Measurements from ENCODE around the gene NT5C3B. TPM values are rescaled to one million over a fixed set of nuclear protein-coding genes. Genes with fewer than 3 reads are reported as not detected.

The NT5C3B gene
- total RNA-seq, 2 donors from 2014 or later = 18.8 to 49.4 TPM

- no peaks in the 10 kb centered on the region for H3K4me1 Mint-ChIP-seq (ENCODE audit: low read depth in 2 of 2)
- H3K27ac Mint-ChIP-seq = no peak overlapping the region
- no peaks in the 10 kb centered on the region for H3K36me3 Mint-ChIP-seq
- no peak overlapping the region for H3K4me3 Mint-ChIP-seq
- no peaks in the 10 kb centered on the region for H3K27me3 Mint-ChIP-seq
- H3K9me3 Mint-ChIP-seq = no peaks in the 10 kb centered on the region
- DNase-seq (ENCODE audit: low spot score) = no peak
- ATAC-seq = no peak
Observed at GRCh38 chr17:41793784-41794539, 42.1 kb downstream of the NT5C3B start.

GRCh38 chr17:41792845-41793783 lies 42.9 kb downstream of the NT5C3B start:
- no peaks in the 10 kb centered on the region for H3K36me3 Mint-ChIP-seq
- H3K9me3 Mint-ChIP-seq = no peaks in the 10 kb centered on the region
- H3K4me1 Mint-ChIP-seq (ENCODE audit: low read depth in 2 of 2) = peaks cover 0 to 2% of the 10 kb centered on the region in 2 donors
- no peak for ATAC-seq
- DNase-seq (ENCODE audit: low spot score) = no peak
- no peak overlapping the region for H3K27ac Mint-ChIP-seq
- no peaks in the 10 kb centered on the region for H3K27me3 Mint-ChIP-seq
- no peak overlapping the region for H3K4me3 Mint-ChIP-seq

DNA sequence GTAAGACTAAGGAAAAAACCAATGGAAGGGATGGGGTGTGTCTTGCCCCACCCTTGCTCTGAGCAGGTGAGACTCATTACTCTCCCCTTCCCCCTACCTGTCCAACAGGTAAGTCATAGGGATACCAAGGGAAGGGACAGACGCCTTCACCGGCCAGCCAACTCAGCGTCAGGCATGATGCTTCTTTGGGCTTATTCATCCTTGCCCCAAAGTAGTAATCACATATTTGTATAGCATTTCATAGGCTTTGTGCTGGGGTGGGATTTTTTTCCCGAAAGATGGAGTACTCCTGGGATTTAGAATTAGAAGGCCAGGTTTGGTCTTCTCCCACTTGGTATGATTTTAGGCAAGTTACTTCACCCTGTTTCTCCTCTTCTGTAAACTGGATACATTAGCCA lies 49.0 kb downstream of the NT5C3B start:
- ATAC-seq (no peak), DNase-seq (ENCODE audit: low spot score) (no peak)
- Mint-ChIP-seq H3K36me3 (no peaks in the 10 kb centered on the region), H3K9me3 (no peaks in the 10 kb centered on the region), H3K4me1 (ENCODE audit: low read depth in 2 of 2) (peaks cover 7 to 8% of the 10 kb centered on the region in 2 donors), H3K27me3 (peaks cover 4 to 10% of the 10 kb centered on the region in 2 donors), H3K27ac (no peak overlapping the region), H3K4me3 (peak overlapping the region; percentile 59)

DNA sequence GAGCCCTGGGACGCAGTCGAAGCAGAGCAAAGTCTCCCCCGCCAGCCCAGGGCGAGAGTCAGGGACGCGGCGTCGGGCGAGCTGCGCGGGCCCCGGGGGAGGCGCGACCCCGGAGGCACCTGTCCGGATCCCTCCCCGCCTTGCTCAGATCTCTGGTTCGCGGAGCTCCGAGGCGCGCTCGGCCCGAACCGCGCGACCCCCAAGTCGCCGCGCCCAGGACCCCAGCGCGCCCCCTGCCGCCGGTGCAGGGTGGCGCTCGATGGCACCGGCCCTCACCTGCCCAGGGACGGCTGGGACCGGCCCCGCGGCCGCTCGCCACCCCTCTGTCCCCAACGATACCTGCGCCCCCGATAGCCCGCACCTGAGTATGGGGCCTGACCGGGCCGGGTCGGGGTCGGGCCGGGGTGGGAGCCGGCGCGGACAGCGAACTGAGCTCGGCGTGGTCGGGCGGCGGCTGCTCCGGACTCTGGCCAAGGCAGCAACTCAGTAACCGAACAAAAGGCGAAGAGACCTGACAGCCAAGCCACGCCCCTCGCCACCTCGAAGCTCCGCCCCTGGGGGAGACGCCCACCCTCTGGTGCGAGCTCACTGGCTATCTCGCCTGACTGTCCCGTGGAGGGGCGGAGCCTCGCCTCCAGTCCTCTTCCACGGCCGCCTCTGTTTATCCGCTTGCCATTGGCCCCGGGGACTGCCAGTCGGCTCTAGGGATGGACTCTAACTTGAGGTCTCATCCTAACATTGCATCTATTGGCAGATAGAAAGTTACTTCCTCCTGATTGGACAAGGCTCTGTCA lies 49.6 kb downstream of the NT5C3B start, which contains the start of gene JUP:
TSS of gene JUP (minus strand) at position 485 of the 794 bp plus-strand sequence. CDS start 14,857 bp downstream, outside the sequence.
- peaks cover 7 to 8% of the 10 kb centered on the region in 2 donors for H3K4me1 Mint-ChIP-seq (ENCODE audit: low read depth in 2 of 2)
- DNase-seq (ENCODE audit: low spot score) (peak; percentile 96), ATAC-seq (peak; percentile 96 to 98)
- peaks cover 9 to 16% of the 10 kb centered on the region in 2 donors for H3K27me3 Mint-ChIP-seq
- H3K4me3 Mint-ChIP-seq = peak within 1 kb of the TSS; percentile 59
- H3K9me3 Mint-ChIP-seq = no peaks in the 10 kb centered on the region
- H3K36me3 Mint-ChIP-seq = no peaks in the 10 kb centered on the region
- no peak within 1 kb of the TSS for H3K27ac Mint-ChIP-seq

GRCh38 chr17:41785859-41786226 lies 50.2 kb downstream of the NT5C3B start:
- Mint-ChIP-seq H3K27ac (no peak overlapping the region), H3K9me3 (no peaks in the 10 kb centered on the region), H3K4me1 (ENCODE audit: low read depth in 2 of 2) (peaks cover 7 to 8% of the 10 kb centered on the region in 2 donors), H3K36me3 (no peaks in the 10 kb centered on the region), H3K27me3 (peaks cover 9 to 16% of the 10 kb centered on the region in 2 donors), H3K4me3 (no peak overlapping the region)
- no peak for ATAC-seq
- no peak for DNase-seq (ENCODE audit: low spot score)

DNA sequence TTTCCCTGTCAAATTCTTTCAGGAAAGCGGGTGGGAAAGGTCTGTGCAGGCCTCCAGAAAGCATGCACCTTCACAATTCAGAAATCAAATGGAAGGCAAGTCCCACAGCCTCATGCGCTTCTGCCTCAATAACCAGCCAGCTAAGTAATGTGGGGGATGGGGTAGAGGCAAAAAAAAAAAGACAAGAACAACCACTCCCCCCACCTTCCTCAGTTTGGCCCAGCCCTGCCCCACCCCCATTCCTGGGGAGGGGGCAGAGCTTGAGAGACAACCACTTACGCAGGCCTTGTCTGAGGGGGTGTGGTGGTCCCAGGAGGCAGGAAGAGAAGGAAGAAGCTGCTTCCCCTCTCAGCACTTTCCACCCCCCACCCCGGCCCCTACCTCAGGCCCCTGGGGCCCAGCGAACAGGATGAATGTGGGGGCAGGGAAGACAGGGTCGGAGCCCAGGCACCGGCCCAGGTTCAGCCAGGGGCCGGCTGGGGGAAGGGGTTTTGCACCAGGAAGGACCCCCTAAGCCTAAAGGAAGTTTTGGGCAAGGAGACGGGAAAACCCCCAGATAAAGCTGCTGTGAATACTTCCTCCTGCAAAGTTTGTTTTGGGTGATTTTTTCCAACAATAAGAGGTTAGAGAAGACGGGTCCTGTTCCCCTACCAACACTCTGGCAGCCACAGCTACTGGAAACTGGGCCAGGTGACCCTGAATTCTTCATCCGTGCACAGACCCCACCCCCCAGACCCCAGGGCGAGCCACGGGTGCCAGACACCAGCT lies 50.8 kb downstream of the NT5C3B start:
- Mint-ChIP-seq H3K9me3 (no peaks in the 10 kb centered on the region), H3K27me3 (peaks cover 9 to 16% of the 10 kb centered on the region in 2 donors), H3K4me1 (ENCODE audit: low read depth in 2 of 2) (peaks cover 7 to 8% of the 10 kb centered on the region in 2 donors), H3K36me3 (no peaks in the 10 kb centered on the region), H3K4me3 (no peak overlapping the region), H3K27ac (no peak overlapping the region)
- ATAC-seq (no peak), DNase-seq (ENCODE audit: low spot score) (no peak)

DNA sequence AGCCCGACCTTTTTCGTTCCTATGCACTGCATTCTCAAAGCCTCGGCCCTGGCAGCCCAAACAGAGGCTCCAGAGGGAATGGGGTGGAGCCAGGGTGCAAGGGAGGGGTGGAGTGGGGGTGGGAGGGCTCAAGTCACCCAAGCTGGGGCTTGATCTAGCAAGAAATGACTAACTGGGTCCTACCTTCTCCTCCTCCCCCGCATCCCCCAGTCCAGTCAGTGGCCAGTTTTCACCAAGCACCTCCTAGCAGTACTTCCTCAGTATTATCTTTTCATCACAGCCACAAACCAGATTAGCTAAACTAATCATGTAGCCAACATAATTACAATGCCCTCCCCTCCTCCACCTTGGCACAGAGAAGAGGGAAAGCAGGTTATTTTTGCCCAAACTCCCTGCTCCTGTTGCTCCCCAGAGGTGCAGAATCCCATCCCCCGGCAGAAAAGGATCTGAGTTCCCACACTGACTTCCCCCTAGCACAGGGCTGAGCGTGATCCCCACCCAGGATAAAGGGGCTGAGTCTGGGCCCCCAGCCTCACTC lies 51.8 kb downstream of the NT5C3B start:
- DNase-seq (ENCODE audit: low spot score) (no peak), ATAC-seq (no peak)
- Mint-ChIP-seq H3K4me3 (peak overlapping the region; percentile 39), H3K27ac (no peak overlapping the region), H3K9me3 (no peaks in the 10 kb centered on the region), H3K36me3 (no peaks in the 10 kb centered on the region), H3K4me1 (ENCODE audit: low read depth in 2 of 2) (peaks cover 7 to 8% of the 10 kb centered on the region in 2 donors), H3K27me3 (peaks cover 9 to 16% of the 10 kb centered on the region in 2 donors)

GRCh38 chr17:41782142-41782541 lies 53.9 kb downstream of the NT5C3B start:
- Mint-ChIP-seq H3K4me1 (ENCODE audit: low read depth in 2 of 2) (peaks cover 5 to 8% of the 10 kb centered on the region in 2 donors), H3K4me3 (no peak overlapping the region), H3K9me3 (no peaks in the 10 kb centered on the region), H3K27ac (no peak overlapping the region), H3K36me3 (no peaks in the 10 kb centered on the region), H3K27me3 (peaks cover 9 to 16% of the 10 kb centered on the region in 2 donors)
- no peak for ATAC-seq
- DNase-seq (ENCODE audit: low spot score) = no peak

GRCh38 chr17:41781404-41782110 lies 54.5 kb downstream of the NT5C3B start:
- no peak for DNase-seq (ENCODE audit: low spot score)
- no peaks in the 10 kb centered on the region for H3K36me3 Mint-ChIP-seq
- peaks cover 9 to 16% of the 10 kb centered on the region in 2 donors for H3K27me3 Mint-ChIP-seq
- no peak for ATAC-seq
- H3K9me3 Mint-ChIP-seq = no peaks in the 10 kb centered on the region
- peaks cover 2 to 4% of the 10 kb centered on the region in 2 donors for H3K4me1 Mint-ChIP-seq (ENCODE audit: low read depth in 2 of 2)
- H3K4me3 Mint-ChIP-seq = no peak overlapping the region
- H3K27ac Mint-ChIP-seq = no peak overlapping the region

DNA sequence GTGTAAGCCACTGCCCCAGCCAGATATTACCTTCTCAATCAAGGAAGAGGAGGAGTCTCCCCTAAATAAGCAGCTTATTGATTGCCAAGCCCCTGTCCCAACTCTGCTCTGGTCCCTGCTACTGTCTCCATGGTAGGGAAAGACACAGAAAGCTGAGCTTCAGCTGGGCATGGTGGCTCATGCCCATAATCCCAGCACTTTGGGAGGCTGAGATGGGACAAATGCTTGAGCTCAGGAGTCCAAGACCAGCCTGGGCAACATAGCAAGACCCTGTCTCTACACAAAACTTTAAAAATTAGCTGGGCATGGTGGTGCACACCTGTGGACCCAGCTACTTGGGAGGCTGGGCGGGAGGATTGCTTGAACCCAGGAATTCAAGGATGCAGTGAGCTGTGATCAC lies 56.1 kb downstream of the NT5C3B start:
- ATAC-seq = no peak
- peaks cover 9 to 21% of the 10 kb centered on the region in 2 donors for H3K27me3 Mint-ChIP-seq

GRCh38 chr17:41777574-41778188 lies 58.4 kb downstream of the NT5C3B start:
- no peak for ATAC-seq
- H3K9me3 Mint-ChIP-seq = no peaks in the 10 kb centered on the region
- H3K36me3 Mint-ChIP-seq = no peaks in the 10 kb centered on the region
- peaks cover 9 to 16% of the 10 kb centered on the region in 2 donors for H3K27me3 Mint-ChIP-seq
- no peak overlapping the region for H3K4me3 Mint-ChIP-seq
- no peaks in the 10 kb centered on the region for H3K4me1 Mint-ChIP-seq (ENCODE audit: low read depth in 2 of 2)
- no peak overlapping the region for H3K27ac Mint-ChIP-seq
- DNase-seq (ENCODE audit: low spot score) = no peak

More for the DNA sequence above, 56.1 kb downstream of the NT5C3B start:
- Mint-ChIP-seq H3K4me3 (no peak overlapping the region), H3K36me3 (no peaks in the 10 kb centered on the region), H3K27ac (no peak overlapping the region), H3K9me3 (no peaks in the 10 kb centered on the region), H3K4me1 (ENCODE audit: low read depth in 2 of 2) (peaks cover 2 to 4% of the 10 kb centered on the region in 2 donors)
- DNase-seq (ENCODE audit: low spot score) = no peak

DNA sequence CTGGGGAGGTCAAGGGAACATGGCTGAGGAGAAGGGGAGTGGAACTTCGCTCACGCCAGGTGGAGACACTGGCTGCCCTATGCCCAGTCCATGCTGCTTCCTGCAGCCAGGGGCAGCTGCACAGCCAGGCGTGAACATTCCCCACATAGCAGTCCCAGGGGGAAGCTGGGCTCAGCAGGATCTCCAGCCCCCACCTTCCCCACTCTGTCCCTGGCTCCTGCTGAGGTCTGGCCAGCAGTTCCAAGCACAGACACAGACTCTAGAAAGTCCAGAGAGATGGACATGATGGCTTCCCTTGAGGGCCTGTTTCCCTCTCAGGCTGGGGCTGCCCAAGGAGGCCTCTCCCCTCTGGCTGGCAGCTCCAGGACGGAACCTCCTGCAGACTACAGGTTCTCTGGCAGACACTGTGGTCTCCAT lies 58.9 kb downstream of the NT5C3B start:
- Mint-ChIP-seq H3K27me3 (peaks cover 7 to 13% of the 10 kb centered on the region in 2 donors), H3K9me3 (no peaks in the 10 kb centered on the region), H3K27ac (no peak overlapping the region), H3K36me3 (no peaks in the 10 kb centered on the region), H3K4me3 (no peak overlapping the region), H3K4me1 (ENCODE audit: low read depth in 2 of 2) (no peaks in the 10 kb centered on the region)
- DNase-seq (ENCODE audit: low spot score) = no peak
- peak in 1 of 2 donors; percentile 9 for ATAC-seq
